ENCODE results near the gene POC1A. TPM values are rescaled to one million over a fixed set of nuclear protein-coding genes. Genes with fewer than 3 reads are reported as not detected.

The POC1A gene
- polyA plus RNA-seq, 1 of the 3 experiments (the other 2 are of a cell fraction) = 11.7 TPM

GRCh38 chr3:52132930-52133329 lies 21.3 kb downstream of the POC1A start:
- DNase-seq = no peak
- Histone ChIP-seq H3K27me3 (ENCODE audit: insufficient read depth) (no peaks in the 10 kb centered on the region), H3K79me2 (ENCODE audit: insufficient read depth) (no peaks in the 10 kb centered on the region), H2AFZ (ENCODE audit: low read depth) (no peak overlapping the region), H3K4me1 (ENCODE audit: control insufficient read depth in 1 of 2, insufficient read depth in 2 of 2, low read depth in 1 of 2, low read length in 1 of 2) (peaks cover 3 to 30% of the 10 kb centered on the region in 2 experiments; a peak in 2 of 4 replicates), H3K9ac (no peak overlapping the region), H3K27ac (ENCODE audit: low read depth in 2 of 2, low read length in 1 of 2) (no peak overlapping the region), H3K4me2 (no peak overlapping the region), H3K9me2 (no peaks in the 10 kb centered on the region), H3K9me3 (no peaks in the 10 kb centered on the region), H4K20me1 (ENCODE audit: insufficient read depth) (no peaks in the 10 kb centered on the region), H3K36me3 (replicated peaks in 1 of 2; ENCODE audit: control insufficient read depth in 1 of 2, insufficient read depth in 2 of 2, low read length in 1 of 2) (no peaks in the 10 kb centered on the region), H3K4me3 (ENCODE audit: low read depth in 2 of 2, low read length in 1 of 2) (no peak overlapping the region), H3F3A (replicated peaks; ENCODE audit: insufficient read depth) (peaks cover 3% of the 10 kb centered on the region)
- TF ChIP-seq YY1 (IDR thresholded peaks at IDR 0.05; ENCODE audit: low read depth) = no peak
- TF ChIP-seq GABPA (IDR thresholded peaks at IDR 0.05; ENCODE audit: low read depth) = no peak
- no peak for TF ChIP-seq USF2 (IDR thresholded peaks at IDR 0.05; ENCODE audit: borderline replicate concordance, low read depth, low read length)
- no peak for TF ChIP-seq ELF1 (IDR thresholded peaks at IDR 0.05)
- TF ChIP-seq GATA2 (CRISPR knock-in tag; IDR thresholded peaks at IDR 0.05) = no peak
- no peak for TF ChIP-seq MXI1 (IDR thresholded peaks at IDR 0.05; ENCODE audit: low read depth, low read length)
- no peak for TF ChIP-seq IRF3 (IDR thresholded peaks at IDR 0.05; ENCODE audit: low read depth, low read length)
- 92% methylated on average over 8 of the region's 8 CpGs for WGBS (ENCODE audit: low lambda C conversion rate)
- CTCF ChIA-PET = interaction anchor here (2.7 to 22.6 kb wide), 2 partner anchors 11 to 129 kb away, joined by 14 to 608 read pairs; no protein-coding TSS in a partner anchor
- POLR2A ChIA-PET = no interaction called here

GRCh38 chr3:52132041-52132440 lies 22.2 kb downstream of the POC1A start:
- ChIA-PET CTCF (interaction anchor here (1.0 to 3.7 kb wide), 6 partner anchors 9 to 131 kb away, joined by 3 to 25 read pairs (median 10); partner anchors contain the start of gene DUSP7), POLR2A (interaction anchor here (0.6 kb wide), 1 partner anchor 140 kb away, joined by 3 read pairs; no protein-coding TSS in a partner anchor)
- TF ChIP-seq NRF1 (IDR thresholded peaks at IDR 0.05; ENCODE audit: low read depth, low read length) = no peak
- TF ChIP-seq REST (IDR thresholded peaks at IDR 0.05; ENCODE audit: low read depth, low read length) = no peak
- TF ChIP-seq FOSL2 (IDR thresholded peaks at IDR 0.05; ENCODE audit: borderline replicate concordance, low read depth) = no peak
- no peak for TF ChIP-seq USF2 (IDR thresholded peaks at IDR 0.05; ENCODE audit: borderline replicate concordance, low read depth, low read length)
- TF ChIP-seq TAF1 (IDR thresholded peaks at IDR 0.05; ENCODE audit: borderline replicate concordance, low read depth, low read length) = no peak
- Histone ChIP-seq H3K27me3 (ENCODE audit: insufficient read depth) (no peaks in the 10 kb centered on the region), H3K4me1 (ENCODE audit: control insufficient read depth in 1 of 2, insufficient read depth in 2 of 2, low read depth in 1 of 2, low read length in 1 of 2) (peaks cover 6 to 22% of the 10 kb centered on the region in 2 experiments; a peak in 2 of 4 replicates), H3K27ac (ENCODE audit: low read depth in 2 of 2, low read length in 1 of 2) (no peak overlapping the region), H2AFZ (ENCODE audit: low read depth) (no peak overlapping the region), H3K9me3 (no peaks in the 10 kb centered on the region), H3F3A (replicated peaks; ENCODE audit: insufficient read depth) (peaks cover 3% of the 10 kb centered on the region), H3K4me3 (ENCODE audit: low read depth in 2 of 2, low read length in 1 of 2) (no peak overlapping the region), H3K79me2 (ENCODE audit: insufficient read depth) (0 out of 2 replicates have a peak, but pooled peaks cover under 1% of the 10 kb centered on the region), H3K4me2 (no peak overlapping the region), H4K20me1 (ENCODE audit: insufficient read depth) (no peaks in the 10 kb centered on the region), H3K9ac (no peak overlapping the region), H3K9me2 (no peaks in the 10 kb centered on the region), H3K36me3 (replicated peaks in 1 of 2; ENCODE audit: control insufficient read depth in 1 of 2, insufficient read depth in 2 of 2, low read length in 1 of 2) (no peaks in the 10 kb centered on the region)
- 92% methylated on average over 1 of the region's 1 CpG for WGBS (ENCODE audit: low lambda C conversion rate)
- DNase-seq = no peak
